ENCODE measurements around the gene TUBB8. TPM values are rescaled to one million over a fixed set of nuclear protein-coding genes. Genes with fewer than 3 reads are reported as not detected.
"Not testable (repeated sequence)": the region's sequence is repeated elsewhere in the genome, so short reads cannot be mapped to it uniquely, and the experiment has no call there.

Gene TUBB8
- total and polyA plus RNA-seq, 2 of the 4 experiments (the other 2 are of a cell fraction) = 0.07 TPM; not detected in 1

GRCh38 chr10:11260-11659 lies 37.8 kb downstream of the TUBB8 start:
- H3K56ac ChIP-seq (ENCODE audit: extremely low read depth, insufficient read depth, low read length); H3K27me3 ChIP-seq (ENCODE audit: control insufficient read depth, insufficient read depth, low read length); H3K36me3 ChIP-seq (ENCODE audit: control insufficient read depth, insufficient read depth, low read length); H3K9ac ChIP-seq (ENCODE audit: low read depth, low read length); H3K9me3 ChIP-seq (ENCODE audit: control insufficient read depth, insufficient read depth, low read length); H2AFZ ChIP-seq (replicated peaks; ENCODE audit: low read length, poor library complexity); H2BK20ac ChIP-seq (ENCODE audit: low read depth, low read length); H4K5ac ChIP-seq (ENCODE audit: low read depth, low read length); in situ Hi-C loops (cut with MboI; ENCODE audit: low sequenced_read_pairs); CTCF ChIA-PET; dilution Hi-C loops (cut with HindIII; ENCODE audit: low sequenced_read_pairs, unreplicated experiment); H4K8ac ChIP-seq (ENCODE audit: low read depth in 2 of 2, low read length in 2 of 2); H3K18ac ChIP-seq (ENCODE audit: low read depth, low read length); H4K91ac ChIP-seq (ENCODE audit: insufficient read depth, low read depth, low read length); POLR2A ChIA-PET (ENCODE audit: unreplicated experiment); DNase-seq; H2AK5ac ChIP-seq (ENCODE audit: low read depth, low read length); H3K4me2 ChIP-seq (ENCODE audit: low read depth, low read length); H3K4me1 ChIP-seq (ENCODE audit: control insufficient read depth, insufficient read depth, low read length); H2BK15ac ChIP-seq (ENCODE audit: low read depth, low read length); H3K4me3 ChIP-seq (ENCODE audit: insufficient read depth, low read depth, low read length); intact Hi-C loops (cut with micrococcal nuclease); H4K20me1 ChIP-seq (ENCODE audit: insufficient read depth, low read length); H3K27ac ChIP-seq (ENCODE audit: insufficient read depth, low read length); H3K14ac ChIP-seq (replicated peaks; ENCODE audit: low read depth, low read length); ATAC-seq (ENCODE audit: low read depth); H2AK9ac ChIP-seq (replicated peaks; ENCODE audit: low read depth, low read length, poor library complexity); H2BK5ac ChIP-seq (ENCODE audit: low read depth, low read length, poor library complexity, severe bottlenecking); H2BK120ac ChIP-seq (ENCODE audit: low read depth, low read length); H3K9me1 ChIP-seq (ENCODE audit: insufficient read depth, low read length); H3K79me1 ChIP-seq (ENCODE audit: low read depth in 1 of 2, low read length in 2 of 2); H3K4ac ChIP-seq (ENCODE audit: low read depth, low read length); BruUV-seq (replicated peaks); H3K23ac ChIP-seq (ENCODE audit: low read depth, low read length): not testable (repeated sequence)
- no CpG with 5 or more reads among the region's 33 CpGs for WGBS, 2 experiments (ENCODE audit: extremely low coverage in 2 of 2, insufficient read length in 1 of 2)

GRCh38 chr10:10261-10971 lies 38.7 kb downstream of the TUBB8 start:
- H3K27me3 ChIP-seq (ENCODE audit: control insufficient read depth, insufficient read depth, low read length); H3K9me1 ChIP-seq (ENCODE audit: insufficient read depth, low read length); H4K8ac ChIP-seq (ENCODE audit: low read depth in 2 of 2, low read length in 2 of 2); H3K4me2 ChIP-seq (ENCODE audit: low read depth, low read length); BruUV-seq (replicated peaks); POLR2A ChIA-PET (ENCODE audit: unreplicated experiment); H3K4me3 ChIP-seq (ENCODE audit: insufficient read depth, low read depth, low read length); H2BK5ac ChIP-seq (ENCODE audit: low read depth, low read length, poor library complexity, severe bottlenecking); H4K5ac ChIP-seq (ENCODE audit: low read depth, low read length); H3K23ac ChIP-seq (ENCODE audit: low read depth, low read length); H2AFZ ChIP-seq (replicated peaks; ENCODE audit: low read length, poor library complexity); intact Hi-C loops (cut with micrococcal nuclease); dilution Hi-C loops (cut with HindIII; ENCODE audit: low sequenced_read_pairs, unreplicated experiment); H3K79me1 ChIP-seq (ENCODE audit: low read depth in 1 of 2, low read length in 2 of 2); in situ Hi-C loops (cut with MboI; ENCODE audit: low sequenced_read_pairs); H2BK15ac ChIP-seq (ENCODE audit: low read depth, low read length); H3K9ac ChIP-seq (ENCODE audit: low read depth, low read length); H3K4me1 ChIP-seq (ENCODE audit: control insufficient read depth, insufficient read depth, low read length); H4K91ac ChIP-seq (ENCODE audit: insufficient read depth, low read depth, low read length); H3K9me3 ChIP-seq (ENCODE audit: control insufficient read depth, insufficient read depth, low read length); DNase-seq; H4K20me1 ChIP-seq (ENCODE audit: insufficient read depth, low read length); H3K14ac ChIP-seq (replicated peaks; ENCODE audit: low read depth, low read length); H3K18ac ChIP-seq (ENCODE audit: low read depth, low read length); H3K4ac ChIP-seq (ENCODE audit: low read depth, low read length); H3K27ac ChIP-seq (ENCODE audit: insufficient read depth, low read length); H2BK120ac ChIP-seq (ENCODE audit: low read depth, low read length); H2AK9ac ChIP-seq (replicated peaks; ENCODE audit: low read depth, low read length, poor library complexity); ATAC-seq (ENCODE audit: low read depth); CTCF ChIA-PET; H2BK20ac ChIP-seq (ENCODE audit: low read depth, low read length); H2AK5ac ChIP-seq (ENCODE audit: low read depth, low read length); H3K56ac ChIP-seq (ENCODE audit: extremely low read depth, insufficient read depth, low read length); H3K36me3 ChIP-seq (ENCODE audit: control insufficient read depth, insufficient read depth, low read length): not testable (repeated sequence)
- WGBS, 2 experiments (ENCODE audit: extremely low coverage in 2 of 2, insufficient read length in 1 of 2) = no CpG with 5 or more reads among the region's 42 CpGs
